Progenitor cell of endocrine pancreas (in vitro differentiated cells): ENCODE data around the gene MMP21. TPM values are rescaled to one million over a fixed set of nuclear protein-coding genes. Genes with fewer than 3 reads are reported as not detected.

Experiments used
- DNase-seq: peaks from one replicate; pipeline ENCODE4 v3.0.0; 2021; ENCODE audit warnings: low spot score; ENCODE audit not compliant: unreplicated experiment
- H3K27ac Mint-ChIP-seq: 2 replicates; pipeline ENCODE4 v1.8.0; 2021; ENCODE audit warnings: mild to moderate bottlenecking, moderate library complexity, mixed read lengths
- H3K27me3 Mint-ChIP-seq: 2 replicates; pipeline ENCODE4 v1.8.0; 2021; ENCODE audit warnings: mixed read lengths
- H3K36me3 Mint-ChIP-seq: 2 replicates; pipeline ENCODE4 v1.8.0; 2022; ENCODE audit warnings: mixed read lengths; ENCODE audit not compliant: insufficient read depth
- H3K4me1 Mint-ChIP-seq: 2 replicates; pipeline ENCODE4 v1.8.0; 2021; ENCODE audit warnings: low read depth, mixed read lengths
- H3K4me3 Mint-ChIP-seq: 2 replicates; pipeline ENCODE4 v1.8.0; 2021; ENCODE audit warnings: low read depth, mild to moderate bottlenecking, moderate library complexity, mixed read lengths
- H3K9me3 Mint-ChIP-seq: 2 replicates; pipeline ENCODE4 v1.8.0; 2021; ENCODE audit warnings: low read depth, mixed read lengths
- microRNA-seq: library from miRNA; unstranded; fragments of <30 nt; microRNA quantifications from one replicate; pipeline ENCODE4 v1.1.0, GENCODE V29; 2020; ENCODE audit warnings: borderline number of aligned reads; ENCODE audit not compliant: unreplicated experiment
- total RNA-seq: library from RNA; stranded (reverse); gene quantifications from 2 replicates; pipeline ENCODE4 v1.2.1, GENCODE V29; 2021
- TF ChIP-seq, protein P1 (sequence below): fragments of 200-600 bp; sonication (generic); IDR thresholded peaks from one replicate; pipeline ENCODE4 v1.5.0; 2021; ENCODE audit warnings: antibody characterized with exemption, mild to moderate bottlenecking; ENCODE audit not compliant: unreplicated experiment

MMP21 gene
- total RNA-seq, 1 donor from 2014 or later, result not detected

DNA sequence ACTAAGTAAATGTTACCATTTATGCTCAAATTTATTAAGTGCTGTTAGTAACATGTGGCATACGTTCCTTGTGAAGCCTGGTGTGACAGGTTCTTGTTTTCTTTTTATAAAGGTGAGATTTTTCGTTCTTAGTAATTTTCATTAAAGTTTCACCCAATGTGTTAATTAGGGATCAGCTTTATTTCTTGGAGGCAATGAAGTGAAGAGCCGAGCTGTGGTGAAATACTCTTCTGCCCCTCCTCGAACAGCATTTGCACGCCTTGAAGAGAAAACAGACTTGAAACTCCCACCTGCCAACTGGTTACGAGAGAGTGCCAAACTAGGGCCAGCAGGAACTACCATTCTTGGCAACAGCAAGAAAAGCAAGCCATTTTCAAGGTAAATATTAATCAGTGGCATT, 54.6 kb downstream of the MMP21 start:
- TF ChIP-seq, protein P1, sequence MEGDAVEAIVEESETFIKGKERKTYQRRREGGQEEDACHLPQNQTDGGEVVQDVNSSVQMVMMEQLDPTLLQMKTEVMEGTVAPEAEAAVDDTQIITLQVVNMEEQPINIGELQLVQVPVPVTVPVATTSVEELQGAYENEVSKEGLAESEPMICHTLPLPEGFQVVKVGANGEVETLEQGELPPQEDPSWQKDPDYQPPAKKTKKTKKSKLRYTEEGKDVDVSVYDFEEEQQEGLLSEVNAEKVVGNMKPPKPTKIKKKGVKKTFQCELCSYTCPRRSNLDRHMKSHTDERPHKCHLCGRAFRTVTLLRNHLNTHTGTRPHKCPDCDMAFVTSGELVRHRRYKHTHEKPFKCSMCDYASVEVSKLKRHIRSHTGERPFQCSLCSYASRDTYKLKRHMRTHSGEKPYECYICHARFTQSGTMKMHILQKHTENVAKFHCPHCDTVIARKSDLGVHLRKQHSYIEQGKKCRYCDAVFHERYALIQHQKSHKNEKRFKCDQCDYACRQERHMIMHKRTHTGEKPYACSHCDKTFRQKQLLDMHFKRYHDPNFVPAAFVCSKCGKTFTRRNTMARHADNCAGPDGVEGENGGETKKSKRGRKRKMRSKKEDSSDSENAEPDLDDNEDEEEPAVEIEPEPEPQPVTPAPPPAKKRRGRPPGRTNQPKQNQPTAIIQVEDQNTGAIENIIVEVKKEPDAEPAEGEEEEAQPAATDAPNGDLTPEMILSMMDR, result no peak
- no peak for DNase-seq

DNA sequence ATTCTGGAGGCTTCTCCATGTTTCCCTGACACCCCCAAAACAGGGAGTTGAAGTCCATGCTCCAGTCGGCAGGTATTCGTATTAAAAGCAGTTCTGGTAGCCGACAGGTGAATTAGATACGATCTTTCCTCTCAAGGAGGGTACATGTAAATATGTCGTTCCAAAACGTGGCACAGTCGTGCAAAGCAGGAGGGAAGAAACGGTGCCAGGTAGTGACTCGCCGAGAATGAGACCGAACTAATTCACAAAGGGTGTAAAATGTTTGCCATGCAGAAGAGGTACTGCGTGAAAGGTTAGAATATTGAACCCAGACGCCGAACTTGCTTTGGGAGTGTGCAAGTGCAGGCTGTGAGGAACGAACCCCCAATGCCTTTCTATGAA, 55.6 kb downstream of the MMP21 start:
- Mint-ChIP-seq H3K9me3 (no peaks in the 10 kb centered on the region), H3K27ac (peak overlapping the region; percentile 99)
- DNase-seq, result no peak

More for the DNA sequence above, 54.6 kb downstream of the MMP21 start:
- H3K27me3 Mint-ChIP-seq, result no peaks in the 10 kb centered on the region
- H3K36me3 Mint-ChIP-seq, result peaks cover 24% of the 10 kb centered on the region
- H3K4me3 Mint-ChIP-seq, result peak overlapping the region; percentile 96
- no peaks in the 10 kb centered on the region for H3K9me3 Mint-ChIP-seq
- no peak overlapping the region for H3K27ac Mint-ChIP-seq
- peaks cover 10% of the 10 kb centered on the region for H3K4me1 Mint-ChIP-seq

DNA sequence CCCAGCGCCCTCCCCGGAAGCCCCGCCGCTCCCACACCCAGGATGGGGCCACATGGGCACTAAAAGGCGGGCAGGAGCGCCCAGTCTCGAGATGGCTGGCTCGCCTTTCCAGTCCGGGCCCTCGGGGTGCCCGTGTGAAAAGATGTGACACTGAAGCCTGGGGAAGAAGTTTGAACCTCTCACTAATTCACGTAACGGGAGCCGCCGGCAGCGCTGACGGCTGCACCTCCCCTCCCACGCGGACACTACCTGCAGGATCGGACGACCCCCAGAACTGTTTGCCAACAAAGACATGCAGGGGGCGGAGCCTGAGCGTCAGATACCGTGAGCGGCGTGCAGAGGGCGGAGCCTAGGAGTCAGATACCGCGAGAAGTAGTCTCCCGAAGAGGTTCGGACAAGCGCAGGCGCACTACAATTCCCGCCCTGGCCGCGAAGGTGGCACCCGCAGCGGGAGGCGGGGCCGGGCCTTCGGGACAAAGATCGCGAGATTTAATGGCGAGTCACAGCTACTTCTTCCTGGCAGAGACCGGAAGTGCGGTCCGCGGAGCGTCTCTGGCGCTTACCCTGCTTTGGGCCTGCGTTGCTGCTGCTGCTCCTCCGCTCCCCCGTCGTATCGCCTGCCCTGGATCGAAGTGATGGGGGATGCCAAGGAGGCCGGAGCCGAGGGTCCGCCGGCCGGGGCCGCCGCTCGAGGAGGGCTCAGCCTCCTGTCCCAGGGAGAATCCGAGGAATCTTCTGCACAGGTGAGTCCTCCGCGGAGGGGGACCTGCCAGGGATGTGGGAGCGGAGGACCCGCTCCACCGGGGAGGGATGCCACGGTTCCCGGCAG, 56.2 kb downstream of the MMP21 start, which contains the start of gene EDRF1:
EDRF1 (plus strand) TSS at position 537 of the 829 bp plus-strand sequence; CDS start at position 636, 99 bp downstream.
- Mint-ChIP-seq H3K27ac (peak within 1 kb of the TSS; percentile 99), H3K36me3 (peaks cover 16% of the 10 kb centered on the region), H3K4me3 (peak within 1 kb of the TSS; percentile 96), H3K4me1 (peaks cover 10% of the 10 kb centered on the region), H3K27me3 (no peaks in the 10 kb centered on the region), H3K9me3 (no peaks in the 10 kb centered on the region)
- peak; percentile 99 for DNase-seq
- TF ChIP-seq, protein P1, result no peak

More for the DNA sequence above, 55.6 kb downstream of the MMP21 start:
- Mint-ChIP-seq H3K4me3 (peak overlapping the region; percentile 96), H3K4me1 (peaks cover 10% of the 10 kb centered on the region), H3K36me3 (peaks cover 18% of the 10 kb centered on the region), H3K27me3 (no peaks in the 10 kb centered on the region)
- TF ChIP-seq, protein P1, result no peak

Small RNAs within 50 kb of the gene (microRNA-seq; reads per million reads assigned to microRNA genes)
- not detected for gene MIR4484

Other genes starting within 250 kb of the MMP21 start
- not detected in 2 replicates for gene TEX36, start 92.7 kb downstream of the MMP21 start, total RNA-seq
- gene EDRF1, start 56.1 kb downstream of the MMP21 start, total RNA-seq, result 47.4 and 48.2 TPM in 2 replicates
- gene UROS, start 47.4 kb upstream of the MMP21 start, total RNA-seq, result 45.0 and 47.8 TPM in 2 replicates
- 69.8 and 70.4 TPM in 2 replicates for gene BCCIP, start 47.7 kb upstream of the MMP21 start, total RNA-seq
- 22.0 and 23.3 TPM in 2 replicates for gene DHX32, start 105.5 kb upstream of the MMP21 start, total RNA-seq
- 2.5 and 3.2 TPM in 2 replicates for gene FANK1, start 120.7 kb upstream of the MMP21 start, total RNA-seq